SIG-M5 treated with dmso at 0.1 percent for 504 hours (cell line): Measurements from ENCODE around the gene SYDE2.
A peak's percentile ranks its signal among the peaks of the same experiment; 100 is the strongest.
"Not testable (repeated sequence)": the region's sequence is repeated elsewhere in the genome, so short reads cannot be mapped to it uniquely, and the experiment has no call there.

ENCODE experiments used
- DNase-seq: peaks from one replicate; lab custom pipeline; 2025; ENCODE audit not compliant: unreplicated experiment; lab: John Stamatoyannopoulos, UW

The SYDE2 gene

GRCh38 chr1:85200463-85201339 is at the start of gene SYDE2:
Gene SYDE2 (minus strand): TSS chr1:85201016. CDS start chr1:85200996, 20 bp downstream.
- DNase-seq, result peak; percentile 73

GRCh38 chr1:85249042-85249441 is 48.2 kb upstream of the SYDE2 start:
- not testable (repeated sequence) for DNase-seq

DNA sequence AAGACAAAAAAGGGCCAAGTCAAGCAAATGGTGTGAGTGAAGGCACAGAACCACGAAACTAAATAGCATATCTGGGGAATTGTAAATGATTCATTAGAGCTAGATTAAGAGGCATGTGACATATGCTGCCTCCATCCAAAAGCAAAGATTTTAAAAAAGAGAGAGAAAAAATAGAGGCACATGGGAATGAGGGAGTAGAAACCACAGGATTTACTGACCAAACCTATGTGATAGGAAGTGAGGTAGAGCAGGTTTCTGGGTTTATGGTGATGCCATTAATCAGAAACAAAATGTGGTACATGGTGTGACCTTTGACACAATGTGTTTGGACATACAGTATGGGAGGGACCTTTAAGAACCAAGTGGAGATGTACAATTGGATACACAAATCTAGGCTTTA is 45.1 kb upstream of the SYDE2 start:
- no peak for DNase-seq

DNA sequence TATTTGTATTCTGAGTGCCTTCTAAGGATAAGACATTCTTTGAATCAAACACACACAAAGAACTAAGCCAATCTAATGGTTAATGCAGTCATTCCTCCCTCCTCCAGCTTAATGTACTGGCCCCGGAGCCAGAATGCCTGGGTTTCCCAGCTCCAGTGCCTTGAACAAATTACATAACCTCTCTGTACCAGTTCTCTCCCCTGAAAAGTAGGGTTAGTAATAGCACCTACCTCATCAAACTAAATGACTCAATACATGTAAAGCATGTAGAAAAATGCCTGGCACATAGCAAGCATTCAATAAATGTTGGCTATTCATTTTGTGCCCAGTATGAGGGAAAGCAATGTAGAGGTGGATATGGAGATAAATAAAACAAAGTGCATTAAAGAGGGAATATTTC is 44.6 kb upstream of the SYDE2 start:
- no peak for DNase-seq

GRCh38 chr1:85244271-85245061 is 43.6 kb upstream of the SYDE2 start:
- DNase-seq, result no peak

- DNase-seq, result no peak
Observed at GRCh38 chr1:85243372-85243771, 42.6 kb upstream of the SYDE2 start.

DNA sequence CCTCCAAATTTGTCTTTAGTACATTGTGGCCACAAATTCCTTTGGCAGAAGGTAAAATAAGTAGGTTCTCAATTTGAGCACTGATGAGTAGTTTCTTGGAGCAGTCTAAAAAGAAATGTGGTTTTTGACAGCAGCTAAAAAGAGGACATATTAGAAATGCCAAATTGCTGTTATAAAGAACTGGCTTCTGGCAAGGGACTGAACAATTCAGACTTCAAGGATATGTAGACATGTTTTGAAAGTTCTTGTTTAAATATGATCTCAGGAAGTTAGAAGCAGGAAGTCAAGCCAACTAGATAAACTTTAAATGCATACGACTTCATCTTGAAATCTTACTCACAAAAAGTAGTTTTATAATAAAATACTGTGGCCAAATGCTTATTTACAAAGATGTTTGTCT is 39.8 kb upstream of the SYDE2 start:
- DNase-seq, result no peak

GRCh38 chr1:85240174-85240601 is 39.4 kb upstream of the SYDE2 start:
- DNase-seq, result no peak

GRCh38 chr1:85237613-85238012 is 36.8 kb upstream of the SYDE2 start:
- no peak for DNase-seq

GRCh38 chr1:85230305-85230977 is 29.6 kb upstream of the SYDE2 start:
- DNase-seq, result no peak

DNA sequence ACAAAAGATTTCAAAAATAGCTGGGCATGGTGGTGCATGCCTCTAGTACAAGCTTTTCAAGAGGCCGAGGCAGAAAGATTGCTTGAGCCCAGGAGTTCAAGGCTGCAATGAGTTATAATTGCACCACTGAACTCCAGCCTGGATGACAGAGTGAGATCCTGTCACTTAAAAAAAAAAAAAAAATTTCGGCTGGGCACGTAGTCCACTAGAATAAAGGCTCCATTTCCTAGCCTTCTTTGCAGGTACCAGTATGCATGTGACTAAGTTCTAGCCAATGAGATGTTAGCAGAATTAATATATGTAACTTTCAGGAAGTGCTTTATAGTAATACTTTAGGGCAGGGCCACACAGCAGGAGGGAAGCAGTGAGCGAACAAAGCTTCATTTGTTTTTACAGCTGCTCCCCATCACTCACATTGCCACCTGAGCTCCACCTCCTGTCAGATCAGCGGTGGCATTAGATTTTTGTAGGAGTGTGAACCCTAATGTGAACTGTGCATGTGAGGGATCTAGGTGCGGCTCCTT is 28.8 kb upstream of the SYDE2 start:
- DNase-seq, result peak; percentile 24

GRCh38 chr1:85228972-85229371 is 28.2 kb upstream of the SYDE2 start:
- DNase-seq, result no peak

DNA sequence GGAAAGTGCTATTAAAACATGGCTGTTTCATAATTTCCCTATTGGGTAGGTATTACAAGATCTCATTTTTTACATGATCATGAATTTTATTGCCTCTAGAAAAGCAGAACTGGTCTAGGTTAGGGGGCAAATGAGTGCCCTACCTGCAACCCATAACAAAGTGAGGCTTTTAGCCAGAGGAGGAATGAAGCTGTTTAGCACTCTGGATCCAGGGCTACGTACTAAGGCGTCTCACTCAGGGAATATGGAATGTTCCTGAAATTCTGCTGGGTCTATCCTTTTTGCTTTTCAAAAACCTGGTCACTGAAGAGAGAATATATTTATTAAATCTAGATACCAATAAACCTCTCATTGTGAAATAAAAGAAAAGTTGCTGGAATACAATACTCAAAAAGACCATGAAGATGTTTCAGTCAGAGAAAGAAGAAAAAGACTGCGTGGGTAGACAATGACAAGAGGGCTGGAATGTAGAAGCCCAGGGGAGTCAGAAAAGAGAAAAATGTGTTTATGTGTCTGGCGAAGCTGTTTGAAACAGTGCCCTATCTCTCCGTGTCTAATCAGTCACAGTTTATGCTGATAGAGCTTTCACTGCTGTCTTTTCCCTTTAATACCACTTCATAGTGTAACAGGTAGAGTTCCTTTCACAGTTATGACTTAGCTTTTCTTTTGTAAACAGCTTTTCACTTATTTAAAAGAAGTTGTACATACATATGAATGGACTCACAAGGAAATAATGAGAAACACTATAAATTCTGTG is 25.0 kb upstream of the SYDE2 start:
- DNase-seq, result no peak

- DNase-seq, result no peak
Observed at GRCh38 chr1:85224734-85225623, 24.2 kb upstream of the SYDE2 start.

DNA sequence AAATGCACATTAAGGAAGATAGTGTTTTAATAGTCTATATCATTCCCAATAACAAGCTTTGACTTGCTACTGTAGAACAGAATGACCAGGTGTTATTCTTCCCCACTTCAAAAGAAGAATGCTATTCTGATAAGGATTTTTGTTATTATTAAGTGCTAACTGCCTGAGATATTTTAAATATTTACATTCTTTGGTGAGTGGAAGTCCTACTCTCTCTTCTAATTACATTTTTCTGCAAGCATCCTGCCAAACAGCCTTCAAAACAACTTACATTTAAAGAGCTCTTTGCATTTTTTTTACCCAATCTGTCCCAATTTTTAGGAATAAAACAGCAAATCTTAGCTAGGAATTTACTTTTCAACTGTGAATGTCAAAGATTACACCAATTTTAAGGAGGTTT is 23.5 kb upstream of the SYDE2 start:
- DNase-seq, result no peak

DNA sequence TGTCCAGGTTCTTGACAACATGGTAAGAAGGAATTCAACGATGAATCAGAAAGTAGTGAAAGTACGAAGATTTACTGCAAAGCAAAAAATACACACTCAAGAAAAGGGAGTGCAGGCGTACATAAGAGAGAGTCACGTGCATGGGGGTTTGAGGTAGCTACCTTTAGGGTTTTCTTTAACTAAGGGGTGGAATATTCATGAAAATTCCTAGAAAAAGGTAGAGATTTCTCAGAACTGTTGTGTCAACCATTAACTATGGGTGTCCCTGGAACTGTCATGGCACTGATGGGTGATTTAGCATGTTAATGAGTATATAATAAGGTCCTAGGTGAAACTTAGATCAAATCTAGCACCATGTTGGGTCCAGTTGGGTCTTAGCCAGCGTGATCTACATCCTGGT is 22.5 kb upstream of the SYDE2 start:
- no peak for DNase-seq

GRCh38 chr1:85220756-85221201 is 20.0 kb upstream of the SYDE2 start:
- no peak for DNase-seq

DNA sequence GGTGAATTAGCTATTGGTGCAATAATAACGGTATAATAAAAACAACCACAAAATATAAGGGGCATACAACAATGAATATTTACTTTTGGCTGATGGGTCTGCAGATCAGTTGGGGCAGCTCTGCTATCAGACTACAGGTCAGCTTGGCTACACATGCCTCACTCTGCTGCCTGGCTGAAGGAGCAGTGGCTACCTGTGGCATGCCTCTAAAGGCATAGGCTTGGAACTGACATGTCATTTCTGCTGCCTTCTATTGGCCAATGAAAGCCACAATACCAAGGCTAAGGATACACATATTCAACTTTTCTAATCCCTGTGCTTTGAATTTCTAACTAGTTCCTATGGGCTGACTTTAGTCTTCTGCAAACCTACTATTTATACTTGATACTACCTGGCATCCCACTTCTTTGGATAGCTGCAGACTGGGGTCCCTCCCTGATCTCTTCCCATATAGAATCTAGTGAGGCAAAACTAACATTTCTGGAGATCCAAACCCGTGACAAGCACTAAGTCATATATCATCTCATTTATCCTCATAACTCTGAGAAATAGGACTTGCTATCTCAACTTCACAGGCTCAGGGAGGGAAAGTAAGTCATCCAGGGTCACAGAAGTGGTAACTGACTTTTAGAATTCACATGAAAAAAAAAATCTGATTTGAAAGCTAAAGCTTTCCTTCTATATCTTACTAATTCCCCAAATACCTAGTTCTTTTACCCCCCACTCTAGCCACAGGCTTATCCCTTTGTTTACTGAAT is 19.2 kb upstream of the SYDE2 start:
- DNase-seq, result no peak

DNA sequence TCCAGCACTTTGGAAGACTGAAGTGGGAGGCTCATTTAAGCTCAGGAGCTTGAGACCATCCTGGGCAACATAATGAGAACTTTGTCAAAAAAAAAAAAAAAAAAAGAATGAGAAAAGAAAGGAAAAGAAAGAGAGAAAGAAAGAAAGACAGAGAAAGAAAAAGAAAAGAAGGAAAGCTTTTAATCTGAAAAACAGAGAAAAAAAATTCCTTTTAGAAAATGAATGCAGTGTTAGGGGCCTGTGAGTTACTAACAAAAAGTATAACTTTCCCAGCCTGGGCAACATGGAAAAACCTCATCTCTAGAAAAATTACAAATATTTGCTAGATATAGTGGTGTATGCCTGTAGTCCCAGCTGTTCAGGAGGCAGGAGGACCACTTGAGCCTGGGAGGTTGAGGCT is 15.9 kb upstream of the SYDE2 start:
- DNase-seq, result no peak
